ENCODE results near the gene NYNRIN. TPM values are rescaled to one million over a fixed set of nuclear protein-coding genes. Genes with fewer than 3 reads are reported as not detected.

Gene NYNRIN
- total and polyA plus RNA-seq, 2 experiments from 2014 or later: 3.1 to 20.0 TPM

GRCh38 chr14:24363401-24363800 is 35.4 kb upstream of the NYNRIN start (continued):
- no peak for TF ChIP-seq ZNF462 (CRISPR knock-in tag; IDR thresholded peaks at IDR 0.05)
- no peak for TF ChIP-seq JUNB (IDR thresholded peaks at IDR 0.05; ENCODE audit: unreplicated experiment)
- TF ChIP-seq EZH2phosphoT487 (IDR thresholded peaks at IDR 0.05; ENCODE audit: unreplicated experiment): no peak
- TF ChIP-seq STAT1 (IDR thresholded peaks at IDR 0.05; ENCODE audit: unreplicated experiment): no peak
- TF ChIP-seq ZNF114 (CRISPR knock-in tag; IDR thresholded peaks at IDR 0.05): no peak
- no peak for TF ChIP-seq REST (IDR thresholded peaks at IDR 0.05; ENCODE audit: unreplicated experiment)

DNA sequence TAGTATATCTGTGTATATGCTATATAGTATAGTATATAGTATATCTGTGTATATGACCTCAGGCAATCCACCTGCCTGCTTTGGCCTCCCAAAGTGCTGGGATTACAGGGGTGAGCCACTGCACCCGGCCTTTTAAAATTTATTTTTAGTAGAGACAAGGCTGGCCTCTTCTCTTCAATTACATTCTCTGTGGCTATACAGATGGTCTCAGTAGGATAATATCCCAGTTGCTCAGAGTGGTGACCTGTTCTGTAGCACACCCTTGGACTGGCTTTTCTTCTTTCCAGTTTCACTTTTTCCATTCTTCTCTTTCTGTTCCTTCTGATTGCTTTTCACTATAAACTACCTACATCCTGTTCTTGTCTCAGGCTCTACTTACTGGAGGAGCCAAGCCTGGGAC is 34.0 kb upstream of the NYNRIN start:
- no peaks in the 10 kb centered on the region for H4K20me1 ChIP-seq (replicated peaks; ENCODE audit: insufficient read depth)
- no peaks in the 10 kb centered on the region for H3K79me2 ChIP-seq (replicated peaks; ENCODE audit: insufficient read depth)
- H2AFZ ChIP-seq: no peak overlapping the region
- Mint-ChIP-seq H3K9me3 (no peaks in the 10 kb centered on the region; the same call in 2 of the 3 replicates), H3K4me3 (no peak overlapping the region), H3K4me1 (peaks cover 14% of the 10 kb centered on the region), H3K36me3 (ENCODE audit: low read depth) (no peaks in the 10 kb centered on the region), H3K27ac (no peak overlapping the region), H3K27me3 (ENCODE audit: insufficient read depth, low read depth, poor library complexity) (peaks cover 29% of the 10 kb centered on the region)
- no peaks in the 10 kb centered on the region for H3K9me2 ChIP-seq (ENCODE audit: insufficient read depth)
- 0 out of 2 replicates have a peak, but pooled peaks cover 4% of the 10 kb centered on the region for H3F3A ChIP-seq (replicated peaks; ENCODE audit: low read depth)
- H3K27ac ChIP-seq (ENCODE audit: low read depth): no peak overlapping the region
- peaks cover 14% of the 10 kb centered on the region; the same call in 1 of the 2 replicates for H3K4me1 ChIP-seq (ENCODE audit: insufficient read depth)
- ATAC-seq (no peak), DNase-seq (ENCODE audit: low spot score) (no peak)
- H3K27me3 ChIP-seq (ENCODE audit: insufficient read depth): peaks cover 52% of the 10 kb centered on the region
- no peaks in the 10 kb centered on the region for H3K36me3 ChIP-seq (ENCODE audit: insufficient read depth)
- 0 out of 2 replicates have a peak overlapping the region, but pooled peaks have one; percentile 15 for H3K4me2 ChIP-seq
- no peak overlapping the region for H3K4me3 ChIP-seq
- no peak for TF ChIP-seq CREB1 (CRISPR knock-in tag; IDR thresholded peaks at IDR 0.05; ENCODE audit: low read depth)
- no peak for TF ChIP-seq ZNF114 (CRISPR knock-in tag; IDR thresholded peaks at IDR 0.05)
- no peak for TF ChIP-seq ZNF331 (CRISPR knock-in tag; IDR thresholded peaks at IDR 0.05; ENCODE audit: low read depth)
- no peak for TF ChIP-seq POLR2AphosphoS5 (IDR thresholded peaks at IDR 0.05; ENCODE audit: low read depth)
- no peak for TF ChIP-seq CTCF (conservative IDR thresholded peaks at IDR 0.05; ENCODE audit: low read depth in 2 of 2)
- TF ChIP-seq REST (IDR thresholded peaks at IDR 0.05; ENCODE audit: unreplicated experiment): no peak

Data from GM23338 (cell line).